Measurements from ENCODE around the gene ARL6IP5.

GRCh38 chr3:69059688-69060087, 25.0 kb upstream of the ARL6IP5 start:
- TF ChIP-seq FOXM1 (IDR thresholded peaks at IDR 0.05; ENCODE audit: borderline replicate concordance) (no peak), SUZ12 (IDR thresholded peaks at IDR 0.05) (no peak), FOXK2 (IDR thresholded peaks at IDR 0.05) (no peak), SP1 (IDR thresholded peaks at IDR 0.05) (no peak), CTBP1 (IDR thresholded peaks at IDR 0.05; ENCODE audit: borderline replicate concordance) (no peak), BHLHE40 (IDR thresholded peaks at IDR 0.05; ENCODE audit: borderline replicate concordance) (no peak), L3MBTL2 (conservative IDR thresholded peaks at IDR 0.05) (no peak), HDGF (IDR thresholded peaks at IDR 0.05; ENCODE audit: borderline replicate concordance) (no peak), NFRKB (IDR thresholded peaks at IDR 0.05) (no peak), ELF4 (IDR thresholded peaks at IDR 0.05) (no peak)
